SK-N-SH treated with all-trans-retinoic acid at 6 μM for 48 hours (cell line): Measurements from ENCODE around the gene TKT.

ENCODE experiments used
- ATAC-seq: fragments of 200-7000 bp; cut with Tn5 transposase; 3 replicates; pipeline ENCODE4 v1.9.1; 2020; ENCODE audit warnings: mild to moderate bottlenecking, moderate library complexity
- ARNTL ChIP-seq: fragments of 450-650 bp; formaldehyde crosslinking; IDR thresholded peaks from 2 replicates; pipeline ENCODE4 v1.5.0; 2020; ENCODE audit warnings: low read depth, mild to moderate bottlenecking, moderate library complexity, borderline replicate concordance
- BACH2 ChIP-seq: fragments of 250-450 bp; sonication (Bioruptor Pico); IDR thresholded peaks from 2 replicates; pipeline ENCODE4 v1.9.0; 2021; ENCODE audit warnings: mild to moderate bottlenecking, borderline replicate concordance
- CSDC2 ChIP-seq: fragments of 250-450 bp; sonication (Bioruptor Pico); IDR thresholded peaks from 2 replicates; pipeline ENCODE4 v1.5.0; 2020; ENCODE audit warnings: mild to moderate bottlenecking, moderate library complexity
- ESRRG ChIP-seq: fragments of 250-450 bp; sonication (Bioruptor Pico); IDR thresholded peaks from 2 replicates; pipeline ENCODE4 v1.6.1; 2021; ENCODE audit warnings: mild to moderate bottlenecking
- GLIS3 ChIP-seq: fragments of 250-450 bp; sonication (Bioruptor Pico); IDR thresholded peaks from 2 replicates; pipeline ENCODE4 v1.5.0; 2020; ENCODE audit warnings: mild to moderate bottlenecking, moderate library complexity
- OSR1 ChIP-seq: fragments of 250-450 bp; sonication (Bioruptor Pico); IDR thresholded peaks from 2 replicates; pipeline ENCODE4 v1.8.0; 2022; ENCODE audit warnings: moderate library complexity, mild to moderate bottlenecking, inconsistent platforms
- PPARA ChIP-seq: fragments of 250-450 bp; sonication (Bioruptor Pico); IDR thresholded peaks from 2 replicates; pipeline ENCODE4 v1.5.0; 2020; ENCODE audit warnings: mild to moderate bottlenecking, borderline replicate concordance
- RARB ChIP-seq: fragments of 250-450 bp; sonication (Bioruptor Pico); IDR thresholded peaks from 2 replicates; pipeline ENCODE4 v1.8.0; 2021; ENCODE audit warnings: mild to moderate bottlenecking, moderate library complexity
- SNAI2 ChIP-seq: fragments of 250-450 bp; sonication (Bioruptor Pico); IDR thresholded peaks from 2 replicates; pipeline ENCODE4 v1.5.0; 2020; ENCODE audit warnings: mild to moderate bottlenecking, moderate library complexity
- TCF4 ChIP-seq: fragments of 250-450 bp; sonication (Bioruptor Pico); IDR thresholded peaks from 2 replicates; pipeline ENCODE4 v1.8.0; 2021; ENCODE audit warnings: mild to moderate bottlenecking, moderate library complexity, borderline replicate concordance
- ZC3H10 ChIP-seq: fragments of 250-450 bp; sonication (Bioruptor Pico); IDR thresholded peaks from 2 replicates; pipeline ENCODE4 v1.5.1; 2021; ENCODE audit warnings: mild to moderate bottlenecking, moderate library complexity
- ZFP3 ChIP-seq: fragments of 250-450 bp; sonication (Bioruptor Pico); IDR thresholded peaks from 2 replicates; pipeline ENCODE4 v1.5.0; 2020; ENCODE audit warnings: mild to moderate bottlenecking, moderate library complexity
- ZFP30 ChIP-seq: fragments of 450-650 bp; formaldehyde crosslinking; IDR thresholded peaks from 2 replicates; pipeline ENCODE4 v1.5.0; 2022; ENCODE audit warnings: mild to moderate bottlenecking, moderate library complexity
- ZNF565 ChIP-seq: fragments of 450-650 bp; formaldehyde crosslinking; conservative IDR thresholded peaks from 2 replicates; pipeline ENCODE4 v1.5.0; 2020; ENCODE audit warnings: low read depth, mild to moderate bottlenecking, moderate library complexity
- ZNF70 ChIP-seq: fragments of 450-650 bp; formaldehyde crosslinking; IDR thresholded peaks from 2 replicates; pipeline ENCODE4 v1.5.0; 2020; ENCODE audit warnings: mild to moderate bottlenecking, moderate library complexity
- ZNF8 ChIP-seq: fragments of 450-650 bp; formaldehyde crosslinking; IDR thresholded peaks from 2 replicates; pipeline ENCODE4 v1.5.0; 2020; ENCODE audit warnings: mild to moderate bottlenecking, moderate library complexity
- TF ChIP-seq, protein P1 (sequence below): fragments of 250-450 bp; sonication (Bioruptor Pico); IDR thresholded peaks from 2 replicates; pipeline ENCODE4 v1.5.1; 2021; ENCODE audit warnings: mild to moderate bottlenecking, moderate library complexity
- TF ChIP-seq, protein P2 (sequence below): fragments of 250-450 bp; sonication (Bioruptor Pico); IDR thresholded peaks from 2 replicates; pipeline ENCODE4 v1.5.1; 2020; ENCODE audit warnings: low read depth, mild to moderate bottlenecking, moderate library complexity
- TF ChIP-seq, protein P3 (sequence below): fragments of 250-450 bp; sonication (Bioruptor Pico); IDR thresholded peaks from 2 replicates; pipeline ENCODE4 v1.5.0; 2020; ENCODE audit warnings: mild to moderate bottlenecking, moderate library complexity
- TF ChIP-seq, protein P4 (sequence below): fragments of 250-450 bp; sonication (Bioruptor Pico); IDR thresholded peaks from 2 replicates; pipeline ENCODE4 v1.8.0; 2020; ENCODE audit warnings: mild to moderate bottlenecking, moderate library complexity, borderline replicate concordance

TKT gene

DNA sequence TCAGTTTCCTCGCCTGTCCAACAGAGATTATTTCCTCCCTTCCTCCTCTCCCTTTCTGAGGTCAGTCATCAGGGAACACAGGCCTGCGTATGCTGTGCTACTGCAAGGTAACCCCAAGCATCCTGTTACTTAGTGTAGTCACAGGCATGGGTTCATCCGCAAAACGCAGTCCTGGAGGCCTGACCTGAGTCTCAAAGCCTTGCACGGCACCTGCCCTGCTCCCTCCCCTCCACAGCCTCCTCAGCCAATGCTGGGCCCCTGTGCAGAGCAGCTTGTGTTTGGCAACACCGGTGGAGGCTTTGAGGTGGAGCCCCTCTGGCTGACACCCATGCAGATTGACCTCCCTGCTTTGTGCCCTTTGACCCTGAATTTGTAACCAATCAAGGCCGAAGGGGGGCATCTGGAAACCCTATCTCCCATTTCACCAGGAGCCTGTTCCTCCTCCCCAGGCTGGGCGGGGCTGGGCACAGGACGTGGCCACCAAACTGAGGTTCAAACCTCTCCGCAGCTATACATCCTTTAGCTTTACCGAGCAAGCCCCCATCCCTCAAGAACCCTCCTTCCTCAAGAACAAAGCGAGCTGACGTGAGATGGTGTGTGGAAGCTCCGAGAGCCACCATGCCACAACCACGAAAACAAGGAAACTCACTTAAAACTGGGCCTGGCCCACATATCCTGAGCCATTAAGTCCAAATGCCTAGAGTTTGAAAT is 21.5 kb downstream of the TKT start:
- no peak for TF ChIP-seq ZNF8 (CRISPR knock-in tag)
- no peak for ATAC-seq

DNA sequence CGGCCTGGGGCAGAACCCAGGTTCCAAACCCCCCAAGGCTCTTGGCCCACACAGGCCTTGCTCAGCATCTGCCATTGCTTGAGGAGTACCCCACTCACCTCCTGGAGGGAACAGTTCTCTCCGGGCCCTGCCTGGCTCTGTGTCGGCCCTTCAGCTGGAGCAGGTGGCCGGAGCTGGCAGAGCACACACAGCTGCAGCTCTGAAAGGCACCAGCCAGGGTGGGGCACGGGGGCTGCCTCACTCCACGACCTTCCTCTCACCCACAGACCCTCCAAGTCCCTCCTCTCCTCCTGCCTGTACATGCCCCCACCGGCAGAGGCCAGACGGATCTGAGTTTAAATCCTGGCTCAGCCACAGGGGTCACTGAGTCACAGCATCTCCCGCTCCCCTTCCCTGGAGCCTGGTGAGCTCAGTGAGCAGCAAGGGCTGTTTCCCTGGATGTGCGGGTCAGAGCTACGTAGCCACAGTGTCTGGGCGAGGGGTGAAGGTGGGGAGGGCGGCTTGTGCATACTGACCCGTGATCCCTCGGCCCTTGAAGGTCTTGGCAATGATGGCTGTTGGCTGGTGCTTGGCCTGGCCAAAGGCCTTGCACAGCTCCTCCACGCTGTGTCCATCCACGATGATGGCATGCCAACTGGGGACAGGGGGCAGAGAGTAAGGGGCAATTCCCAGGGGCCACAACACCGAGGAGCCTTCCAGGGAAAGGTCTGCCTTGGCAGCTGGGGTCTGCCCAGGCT is 23.0 kb downstream of the TKT start:
- ATAC-seq: no peak
- no peak for TF ChIP-seq CSDC2
- no peak for TF ChIP-seq BACH2 (CRISPR knock-in tag)
- TF ChIP-seq ZNF565 (CRISPR knock-in tag): no peak
- TF ChIP-seq, protein P1, sequence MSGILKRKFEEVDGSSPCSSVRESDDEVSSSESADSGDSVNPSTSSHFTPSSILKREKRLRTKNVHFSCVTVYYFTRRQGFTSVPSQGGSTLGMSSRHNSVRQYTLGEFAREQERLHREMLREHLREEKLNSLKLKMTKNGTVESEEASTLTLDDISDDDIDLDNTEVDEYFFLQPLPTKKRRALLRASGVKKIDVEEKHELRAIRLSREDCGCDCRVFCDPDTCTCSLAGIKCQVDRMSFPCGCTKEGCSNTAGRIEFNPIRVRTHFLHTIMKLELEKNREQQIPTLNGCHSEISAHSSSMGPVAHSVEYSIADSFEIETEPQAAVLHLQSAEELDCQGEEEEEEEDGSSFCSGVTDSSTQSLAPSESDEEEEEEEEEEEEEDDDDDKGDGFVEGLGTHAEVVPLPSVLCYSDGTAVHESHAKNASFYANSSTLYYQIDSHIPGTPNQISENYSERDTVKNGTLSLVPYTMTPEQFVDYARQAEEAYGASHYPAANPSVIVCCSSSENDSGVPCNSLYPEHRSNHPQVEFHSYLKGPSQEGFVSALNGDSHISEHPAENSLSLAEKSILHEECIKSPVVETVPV (CRISPR knock-in tag): no peak
- TF ChIP-seq ZNF70: no peak
- no peak for TF ChIP-seq ESRRG (CRISPR knock-in tag)
- no peak for TF ChIP-seq SNAI2 (CRISPR knock-in tag)
- TF ChIP-seq, protein P2, sequence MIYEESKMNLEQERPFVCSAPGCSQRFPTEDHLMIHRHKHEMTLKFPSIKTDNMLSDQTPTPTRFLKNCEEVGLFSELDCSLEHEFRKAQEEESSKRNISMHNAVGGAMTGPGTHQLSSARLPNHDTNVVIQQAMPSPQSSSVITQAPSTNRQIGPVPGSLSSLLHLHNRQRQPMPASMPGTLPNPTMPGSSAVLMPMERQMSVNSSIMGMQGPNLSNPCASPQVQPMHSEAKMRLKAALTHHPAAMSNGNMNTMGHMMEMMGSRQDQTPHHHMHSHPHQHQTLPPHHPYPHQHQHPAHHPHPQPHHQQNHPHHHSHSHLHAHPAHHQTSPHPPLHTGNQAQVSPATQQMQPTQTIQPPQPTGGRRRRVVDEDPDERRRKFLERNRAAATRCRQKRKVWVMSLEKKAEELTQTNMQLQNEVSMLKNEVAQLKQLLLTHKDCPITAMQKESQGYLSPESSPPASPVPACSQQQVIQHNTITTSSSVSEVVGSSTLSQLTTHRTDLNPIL (CRISPR knock-in tag): no peak
- TF ChIP-seq PPARA: no peak
- TF ChIP-seq ZNF8 (CRISPR knock-in tag): no peak
- no peak for TF ChIP-seq TCF4
- TF ChIP-seq, protein P3, sequence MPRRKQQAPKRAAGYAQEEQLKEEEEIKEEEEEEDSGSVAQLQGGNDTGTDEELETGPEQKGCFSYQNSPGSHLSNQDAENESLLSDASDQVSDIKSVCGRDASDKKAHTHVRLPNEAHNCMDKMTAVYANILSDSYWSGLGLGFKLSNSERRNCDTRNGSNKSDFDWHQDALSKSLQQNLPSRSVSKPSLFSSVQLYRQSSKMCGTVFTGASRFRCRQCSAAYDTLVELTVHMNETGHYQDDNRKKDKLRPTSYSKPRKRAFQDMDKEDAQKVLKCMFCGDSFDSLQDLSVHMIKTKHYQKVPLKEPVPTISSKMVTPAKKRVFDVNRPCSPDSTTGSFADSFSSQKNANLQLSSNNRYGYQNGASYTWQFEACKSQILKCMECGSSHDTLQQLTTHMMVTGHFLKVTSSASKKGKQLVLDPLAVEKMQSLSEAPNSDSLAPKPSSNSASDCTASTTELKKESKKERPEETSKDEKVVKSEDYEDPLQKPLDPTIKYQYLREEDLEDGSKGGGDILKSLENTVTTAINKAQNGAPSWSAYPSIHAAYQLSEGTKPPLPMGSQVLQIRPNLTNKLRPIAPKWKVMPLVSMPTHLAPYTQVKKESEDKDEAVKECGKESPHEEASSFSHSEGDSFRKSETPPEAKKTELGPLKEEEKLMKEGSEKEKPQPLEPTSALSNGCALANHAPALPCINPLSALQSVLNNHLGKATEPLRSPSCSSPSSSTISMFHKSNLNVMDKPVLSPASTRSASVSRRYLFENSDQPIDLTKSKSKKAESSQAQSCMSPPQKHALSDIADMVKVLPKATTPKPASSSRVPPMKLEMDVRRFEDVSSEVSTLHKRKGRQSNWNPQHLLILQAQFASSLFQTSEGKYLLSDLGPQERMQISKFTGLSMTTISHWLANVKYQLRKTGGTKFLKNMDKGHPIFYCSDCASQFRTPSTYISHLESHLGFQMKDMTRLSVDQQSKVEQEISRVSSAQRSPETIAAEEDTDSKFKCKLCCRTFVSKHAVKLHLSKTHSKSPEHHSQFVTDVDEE (CRISPR knock-in tag): no peak
- no peak for TF ChIP-seq ARNTL (CRISPR knock-in tag)
- no peak for TF ChIP-seq OSR1 (CRISPR knock-in tag)
- TF ChIP-seq RARB (CRISPR knock-in tag): no peak
- TF ChIP-seq GLIS3 (CRISPR knock-in tag): no peak

DNA sequence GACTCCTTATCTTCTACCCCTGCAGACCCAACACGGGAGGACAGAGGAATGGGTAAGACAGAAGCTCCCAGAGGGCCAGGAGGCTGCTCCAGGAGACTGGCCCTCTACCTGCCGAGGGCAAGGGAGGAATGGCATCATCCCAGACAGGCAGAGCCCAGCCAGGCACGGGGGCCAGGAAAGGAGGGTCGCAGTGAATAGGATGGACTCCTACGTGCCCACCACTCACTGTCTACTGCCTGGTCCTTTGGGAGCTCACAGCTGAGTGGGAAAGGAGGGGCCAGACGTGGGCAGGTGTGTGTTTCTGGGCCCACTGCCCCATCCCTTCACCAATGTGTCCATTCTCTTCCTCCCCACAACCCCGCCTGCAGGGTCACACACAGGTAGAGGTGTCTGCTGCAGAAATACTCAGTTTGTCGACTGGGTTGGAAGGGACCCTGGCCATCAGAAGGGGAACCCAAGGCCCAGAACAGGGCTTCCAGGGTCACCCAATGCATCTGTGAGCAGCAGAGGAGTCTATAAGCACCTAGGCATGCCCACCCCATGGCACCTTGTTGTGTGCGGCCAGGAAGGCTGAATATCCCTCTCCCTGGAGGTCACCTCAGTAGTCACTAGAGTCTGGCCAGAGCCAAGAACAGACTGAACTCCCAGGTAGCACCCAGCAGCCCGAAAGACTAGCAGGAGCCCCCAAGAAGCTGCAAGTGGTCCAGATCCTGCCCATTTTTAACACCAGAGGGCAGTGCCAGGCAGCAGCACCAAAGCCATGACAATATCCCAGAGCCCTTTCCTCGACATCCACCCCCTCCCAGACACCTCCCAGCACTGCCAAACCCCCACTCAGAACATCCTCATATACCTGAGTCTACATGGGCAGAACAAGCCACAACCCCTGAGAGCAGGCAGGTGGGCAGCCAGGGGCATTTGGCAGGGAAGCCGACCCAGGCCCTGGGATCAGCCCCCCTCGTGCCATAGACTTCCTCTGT is 24.0 kb downstream of the TKT start:
- TF ChIP-seq ZNF70: no peak
- no peak for TF ChIP-seq OSR1 (CRISPR knock-in tag)
- TF ChIP-seq ZFP30: no peak
- TF ChIP-seq, protein P4, sequence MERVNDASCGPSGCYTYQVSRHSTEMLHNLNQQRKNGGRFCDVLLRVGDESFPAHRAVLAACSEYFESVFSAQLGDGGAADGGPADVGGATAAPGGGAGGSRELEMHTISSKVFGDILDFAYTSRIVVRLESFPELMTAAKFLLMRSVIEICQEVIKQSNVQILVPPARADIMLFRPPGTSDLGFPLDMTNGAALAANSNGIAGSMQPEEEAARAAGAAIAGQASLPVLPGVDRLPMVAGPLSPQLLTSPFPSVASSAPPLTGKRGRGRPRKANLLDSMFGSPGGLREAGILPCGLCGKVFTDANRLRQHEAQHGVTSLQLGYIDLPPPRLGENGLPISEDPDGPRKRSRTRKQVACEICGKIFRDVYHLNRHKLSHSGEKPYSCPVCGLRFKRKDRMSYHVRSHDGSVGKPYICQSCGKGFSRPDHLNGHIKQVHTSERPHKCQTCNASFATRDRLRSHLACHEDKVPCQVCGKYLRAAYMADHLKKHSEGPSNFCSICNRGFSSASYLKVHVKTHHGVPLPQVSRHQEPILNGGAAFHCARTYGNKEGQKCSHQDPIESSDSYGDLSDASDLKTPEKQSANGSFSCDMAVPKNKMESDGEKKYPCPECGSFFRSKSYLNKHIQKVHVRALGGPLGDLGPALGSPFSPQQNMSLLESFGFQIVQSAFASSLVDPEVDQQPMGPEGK (CRISPR knock-in tag): no peak

DNA sequence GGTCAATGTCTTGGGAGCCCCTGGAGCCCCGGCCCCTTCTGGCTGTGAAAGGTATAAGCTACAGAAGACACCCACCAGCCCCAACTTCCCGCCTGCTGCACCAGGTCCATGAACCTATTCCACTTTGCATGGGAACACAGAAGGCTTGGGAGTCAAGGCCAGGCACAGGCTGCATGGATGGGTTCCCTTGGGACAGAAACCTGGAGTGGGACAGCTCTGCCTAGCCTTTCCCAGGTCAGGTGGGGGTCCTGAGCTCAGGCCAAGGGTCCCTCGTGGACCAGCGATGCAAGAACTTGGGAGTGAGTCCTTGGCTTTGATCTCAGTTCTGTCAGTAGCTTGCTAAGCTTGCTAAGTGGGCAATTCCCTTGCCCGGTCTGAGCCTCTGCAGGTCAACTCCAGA is 25.0 kb downstream of the TKT start:
- no peak for TF ChIP-seq CSDC2
- no peak for TF ChIP-seq TCF4
- no peak for TF ChIP-seq SNAI2 (CRISPR knock-in tag)
- no peak for TF ChIP-seq PPARA
- TF ChIP-seq ZC3H10 (CRISPR knock-in tag): no peak
- TF ChIP-seq, protein P3 (CRISPR knock-in tag): no peak
- TF ChIP-seq ZNF8 (CRISPR knock-in tag): no peak
- no peak for TF ChIP-seq ZFP3
- no peak for ATAC-seq

More for the DNA sequence above, 24.0 kb downstream of the TKT start:
- no peak for ATAC-seq
